ENCODE data around the gene PLVAP. TPM values are rescaled to one million over a fixed set of nuclear protein-coding genes. Genes with fewer than 3 reads are reported as not detected.

PLVAP gene
- total RNA-seq, 1 donor from 2014 or later, result 0.84 TPM

DNA sequence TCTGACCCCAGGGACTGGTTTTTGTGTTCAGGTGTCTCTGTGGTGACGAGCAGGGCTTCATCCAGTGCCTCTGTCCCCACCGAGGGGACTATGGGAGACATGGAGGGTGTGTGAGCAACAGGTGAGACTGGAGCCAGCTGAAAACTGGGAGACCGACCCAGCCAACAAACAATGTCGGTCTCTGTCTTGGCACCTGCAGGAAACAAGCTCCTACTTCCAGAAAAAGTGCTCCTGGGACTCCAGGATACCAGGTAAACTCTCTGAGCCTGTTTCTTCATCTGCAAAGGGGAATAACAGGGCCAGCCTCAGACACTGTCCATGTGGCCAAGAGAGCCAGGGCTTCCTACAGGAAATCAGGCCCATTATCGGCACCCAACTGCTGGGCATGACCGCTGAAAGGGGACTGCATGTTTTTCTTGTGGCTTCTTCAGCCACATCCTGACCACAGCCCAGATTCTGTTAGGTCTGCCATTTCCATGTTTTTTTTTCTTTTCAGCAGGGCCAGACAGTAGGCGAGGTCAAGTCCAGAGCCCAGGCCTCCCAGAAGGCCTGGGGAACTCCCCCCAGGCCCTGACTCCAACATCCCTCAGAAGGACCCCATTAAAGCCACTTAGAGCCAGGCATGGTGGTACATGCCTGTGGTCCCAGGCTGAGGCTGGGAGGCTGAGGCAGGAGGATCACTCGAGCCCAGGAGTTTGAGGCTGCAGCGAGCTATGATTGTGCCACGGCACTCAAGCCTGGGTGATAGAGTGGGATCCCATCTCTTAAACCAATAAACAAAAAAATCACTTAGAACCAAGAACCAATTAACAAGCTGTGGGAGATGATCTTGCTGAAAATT is 29.1 kb upstream of the PLVAP start:
- intact Hi-C loops (cut with micrococcal nuclease), result loop anchor here (5.0 kb wide), 2 partner anchors 41 to 106 kb away; partner anchors contain the start of genes PGLS and TMEM221
- POLR2A ChIA-PET, result interaction anchor here (0.5 to 3.3 kb wide), 14 partner anchors 8 to 453 kb away, joined by 3 to 60 read pairs (median 5); partner anchors contain the start of genes BABAM1, MVB12A, RPL18A and SLC27A1
- DNase-seq, result no peak
- Mint-ChIP-seq H3K9me3 (no peaks in the 10 kb centered on the region), H3K4me3 (peak overlapping the region; percentile 92), H3K27me3 (no peaks in the 10 kb centered on the region), H3K27ac (peak overlapping the region; percentile 93), H3K36me3 (ENCODE audit: low read depth) (peaks cover 32% of the 10 kb centered on the region), H3K4me1 (peaks cover 49% of the 10 kb centered on the region)
- CTCF ChIA-PET, result interaction anchor here (1.9 kb wide), 1 partner anchor 59 kb away, joined by 7 read pairs; no protein-coding TSS in a partner anchor
- no peak for TF ChIP-seq CTCF (IDR thresholded peaks at IDR 0.05)
- peak; percentile 23 for ATAC-seq (ENCODE audit: low read depth)

- ATAC-seq (ENCODE audit: low read depth), result peak; percentile 86
These were observed 28.3 kb upstream of the PLVAP start, which contains the start of gene BST2 for GRCh38 chr19:17405250-17406045. Gene BST2 (minus strand): TSS chr19:17405630. CDS start chr19:17405575, 55 bp downstream.

GRCh38 chr19:17404621-17405249 is 27.6 kb upstream of the PLVAP start:
- Mint-ChIP-seq H3K9me3 (no peaks in the 10 kb centered on the region), H3K27me3 (no peaks in the 10 kb centered on the region), H3K4me1 (peaks cover 49% of the 10 kb centered on the region), H3K36me3 (ENCODE audit: low read depth) (peaks cover 41% of the 10 kb centered on the region), H3K4me3 (peak overlapping the region; percentile 92), H3K27ac (peak overlapping the region; percentile 93)
- ChIA-PET POLR2A (interaction anchor here (0.5 to 3.3 kb wide), 18 partner anchors 9 to 984 kb away, joined by 3 to 60 read pairs (median 4); partner anchors contain the start of genes BABAM1, CCDC194, MVB12A and PGLS), CTCF (interaction anchor here (1.1 kb wide), 1 partner anchor 15 kb away, joined by 5 read pairs; the partner anchor contains the start of gene MVB12A)
- ATAC-seq (ENCODE audit: low read depth), result no peak
- no peak for DNase-seq
- no peak for TF ChIP-seq CTCF (IDR thresholded peaks at IDR 0.05)
- intact Hi-C loops (cut with micrococcal nuclease), result loop anchor here (1.0 to 5.0 kb wide), 5 partner anchors 13 to 108 kb away; partner anchors contain the start of genes PGLS and TMEM221

More at GRCh38 chr19:17405250-17406045, 28.3 kb upstream of the PLVAP start, which contains the start of gene BST2:
- Mint-ChIP-seq H3K4me3 (peak within 1 kb of the TSS; percentile 92), H3K27me3 (no peaks in the 10 kb centered on the region), H3K9me3 (no peaks in the 10 kb centered on the region), H3K27ac (peak within 1 kb of the TSS; percentile 93), H3K4me1 (peaks cover 49% of the 10 kb centered on the region), H3K36me3 (ENCODE audit: low read depth) (peaks cover 37% of the 10 kb centered on the region)
- CTCF ChIA-PET, result interaction anchor here (1.1 kb wide), 1 partner anchor 14 kb away, joined by 5 read pairs; the partner anchor contains the start of gene MVB12A
- TF ChIP-seq CTCF (IDR thresholded peaks at IDR 0.05), result no peak
- peak; percentile 42 for DNase-seq
- intact Hi-C loops (cut with micrococcal nuclease), result loop anchor here (1.0 to 5.0 kb wide), 5 partner anchors 14 to 107 kb away; partner anchors contain the start of genes PGLS and TMEM221
- POLR2A ChIA-PET, result interaction anchor here (0.5 to 3.3 kb wide), 23 partner anchors 10 to 942 kb away, joined by 3 to 60 read pairs (median 4); partner anchors contain the start of genes BABAM1, CCDC194, MVB12A and PGLS

DNA sequence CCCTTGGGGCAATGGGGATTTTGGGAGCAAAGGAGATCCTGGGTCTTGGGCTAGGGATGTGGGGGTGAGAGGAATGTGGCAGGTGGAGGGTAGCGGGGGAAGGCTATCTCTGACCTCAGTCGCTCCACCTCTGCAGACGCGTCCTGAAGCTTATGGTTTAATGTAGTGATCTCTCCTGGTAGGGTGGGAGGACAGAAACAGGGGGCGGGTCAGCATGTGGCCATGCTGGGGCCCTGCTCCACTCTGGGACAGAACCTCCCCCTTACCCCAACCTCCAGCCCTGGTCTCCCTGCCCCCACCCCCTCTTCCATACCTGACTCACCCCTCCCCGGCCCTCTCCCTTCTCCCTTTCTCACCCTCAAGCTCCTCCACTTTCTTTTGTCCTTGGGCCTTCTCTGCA is 26.9 kb upstream of the PLVAP start:
- peak overlapping the region; percentile 92 for H3K4me3 Mint-ChIP-seq
- DNase-seq (no peak), ATAC-seq (ENCODE audit: low read depth) (no peak)
- H3K4me1 Mint-ChIP-seq, result peaks cover 48% of the 10 kb centered on the region
- CTCF ChIA-PET, result no interaction called here
- H3K27me3 Mint-ChIP-seq, result no peaks in the 10 kb centered on the region
- H3K27ac Mint-ChIP-seq, result peak overlapping the region; percentile 93
- no peak for TF ChIP-seq CTCF (IDR thresholded peaks at IDR 0.05)
- H3K9me3 Mint-ChIP-seq, result no peaks in the 10 kb centered on the region
- POLR2A ChIA-PET, result interaction anchor here (0.6 to 1.1 kb wide), 3 partner anchors 44 to 985 kb away, joined by 3 to 6 read pairs (median 3); no protein-coding TSS in a partner anchor
- intact Hi-C loops (cut with micrococcal nuclease), result loop anchor here (2.0 kb wide), 1 partner anchor 65 kb away; no protein-coding TSS in a partner anchor
- peaks cover 42% of the 10 kb centered on the region for H3K36me3 Mint-ChIP-seq (ENCODE audit: low read depth)
